Measurements from ENCODE around the gene DCUN1D3.
"Not testable (repeated sequence)": the region's sequence is repeated elsewhere in the genome, so short reads cannot be mapped to it uniquely, and the experiment has no call there.

Gene DCUN1D3

GRCh38 chr16:20900299-20901067 is at the start of gene DCUN1D3, which contains the start of gene LYRM1:
DCUN1D3 (minus strand) TSS chr16:20900358; CDS start chr16:20862538, 37,820 bp downstream.
LYRM1 (plus strand) TSS chr16:20900771; CDS start chr16:20915556, 14,785 bp downstream.
- DNase-seq (ENCODE audit: low read depth in 2 of 2), result peak; percentile 83 to 88

- DNase-seq (ENCODE audit: low read depth in 2 of 2), result no peak
These were observed 49.5 kb upstream of the DCUN1D3 start for GRCh38 chr16:20949660-20950059.

- DNase-seq (ENCODE audit: low read depth in 2 of 2), result no peak
These were observed 48.3 kb upstream of the DCUN1D3 start for GRCh38 chr16:20948444-20948843.

- DNase-seq (ENCODE audit: low read depth in 2 of 2), result no peak
These were observed 46.0 kb upstream of the DCUN1D3 start for GRCh38 chr16:20946015-20946629.

GRCh38 chr16:20945575-20945875 is 45.4 kb upstream of the DCUN1D3 start:
- DNase-seq (ENCODE audit: low read depth in 2 of 2), result not testable (repeated sequence)

GRCh38 chr16:20944861-20945574 is 44.9 kb upstream of the DCUN1D3 start:
- DNase-seq (ENCODE audit: low read depth in 2 of 2), result peak; percentile 8 to 11

- no peak for DNase-seq (ENCODE audit: low read depth in 2 of 2)
These were observed 42.1 kb upstream of the DCUN1D3 start for GRCh38 chr16:20942256-20942655.

GRCh38 chr16:20941636-20941926 is 41.4 kb upstream of the DCUN1D3 start:
- no peak for DNase-seq (ENCODE audit: low read depth in 2 of 2)

GRCh38 chr16:20940871-20941635 is 40.9 kb upstream of the DCUN1D3 start:
- no peak for DNase-seq (ENCODE audit: low read depth in 2 of 2)

- DNase-seq (ENCODE audit: low read depth in 2 of 2), result no peak
These were observed 39.5 kb upstream of the DCUN1D3 start for GRCh38 chr16:20939611-20940010.

GRCh38 chr16:20938426-20938825 is 38.3 kb upstream of the DCUN1D3 start:
- no peak for DNase-seq (ENCODE audit: low read depth in 2 of 2)

- no peak for DNase-seq (ENCODE audit: low read depth in 2 of 2)
These were observed 37.6 kb upstream of the DCUN1D3 start for GRCh38 chr16:20937736-20938135.

GRCh38 chr16:20933589-20933988 is 33.4 kb upstream of the DCUN1D3 start:
- no peak for DNase-seq (ENCODE audit: low read depth in 2 of 2)

- DNase-seq (ENCODE audit: low read depth in 2 of 2), result no peak
These were observed 31.0 kb upstream of the DCUN1D3 start for GRCh38 chr16:20931066-20931600.

- DNase-seq (ENCODE audit: low read depth in 2 of 2), result no peak
These were observed 30.2 kb upstream of the DCUN1D3 start for GRCh38 chr16:20930365-20930690.

- DNase-seq (ENCODE audit: low read depth in 2 of 2), result not testable (repeated sequence)
These were observed 29.7 kb upstream of the DCUN1D3 start for GRCh38 chr16:20929676-20930364.

- DNase-seq (ENCODE audit: low read depth in 2 of 2), result no peak
These were observed 28.7 kb upstream of the DCUN1D3 start for GRCh38 chr16:20928774-20929411.

- no peak for DNase-seq (ENCODE audit: low read depth in 2 of 2)
These were observed 25.6 kb upstream of the DCUN1D3 start for GRCh38 chr16:20925751-20926150.

GRCh38 chr16:20923876-20924275 is 23.7 kb upstream of the DCUN1D3 start:
- no peak for DNase-seq (ENCODE audit: low read depth in 2 of 2)

- DNase-seq (ENCODE audit: low read depth in 2 of 2), result no peak
These were observed 20.6 kb upstream of the DCUN1D3 start for GRCh38 chr16:20920799-20921198.

GRCh38 chr16:20920091-20920490 is 19.9 kb upstream of the DCUN1D3 start:
- no peak for DNase-seq (ENCODE audit: low read depth in 2 of 2)

Measured in activated CD4-positive, alpha-beta T cell treated with anti-CD3 and anti-CD28 coated beads for 24 hours (primary cell).